Measurements from ENCODE around the gene GORAB.

The GORAB gene

GRCh38 chr1:170558731-170559130 is 26.8 kb downstream of the GORAB start:
- Histone ChIP-seq H3K4me1 (peaks cover 8% of the 10 kb centered on the region; the same call in 1 of the 2 replicates), H3K36me3 (no peaks in the 10 kb centered on the region), H3K9me3 (no peaks in the 10 kb centered on the region), H3K27me3 (no peaks in the 10 kb centered on the region), H3K4me3 (ENCODE audit: low read depth, low read length) (no peak overlapping the region)
- TF ChIP-seq CTCF (IDR thresholded peaks at IDR 0.05; ENCODE audit: low read depth, low read length), result no peak
- no peak for DNase-seq

GRCh38 chr1:170559166-170559565 is 27.2 kb downstream of the GORAB start:
- Histone ChIP-seq H3K4me1 (peaks cover 8% of the 10 kb centered on the region; the same call in 1 of the 2 replicates), H3K9me3 (no peaks in the 10 kb centered on the region), H3K4me3 (ENCODE audit: low read depth, low read length) (no peak overlapping the region), H3K27me3 (no peaks in the 10 kb centered on the region), H3K36me3 (no peaks in the 10 kb centered on the region)
- no peak for TF ChIP-seq CTCF (IDR thresholded peaks at IDR 0.05; ENCODE audit: low read depth, low read length)
- no peak for DNase-seq

GRCh38 chr1:170560681-170561285 is 28.8 kb downstream of the GORAB start:
- H3K27me3 ChIP-seq, result no peaks in the 10 kb centered on the region
- H3K4me3 ChIP-seq (ENCODE audit: low read depth, low read length), result no peak overlapping the region
- H3K4me1 ChIP-seq, result peaks cover 8% of the 10 kb centered on the region; the same call in 1 of the 2 replicates
- H3K36me3 ChIP-seq, result no peaks in the 10 kb centered on the region
- TF ChIP-seq CTCF (IDR thresholded peaks at IDR 0.05; ENCODE audit: low read depth, low read length), result no peak
- H3K9me3 ChIP-seq, result no peaks in the 10 kb centered on the region
- DNase-seq, result no peak

GRCh38 chr1:170562646-170563338 is 30.8 kb downstream of the GORAB start:
- TF ChIP-seq CTCF (IDR thresholded peaks at IDR 0.05; ENCODE audit: low read depth, low read length), result no peak
- DNase-seq, result peak; percentile 24
- H3K36me3 ChIP-seq, result no peaks in the 10 kb centered on the region
- H3K27me3 ChIP-seq, result no peaks in the 10 kb centered on the region
- peaks cover 8% of the 10 kb centered on the region; the same call in 1 of the 2 replicates for H3K4me1 ChIP-seq
- no peak overlapping the region; the same call in 1 of the 2 replicates for H3K4me3 ChIP-seq (ENCODE audit: low read depth, low read length)
- no peaks in the 10 kb centered on the region for H3K9me3 ChIP-seq

- Histone ChIP-seq H3K9me3 (no peaks in the 10 kb centered on the region), H3K27me3 (peaks cover 11% of the 10 kb centered on the region), H3K4me1 (peaks cover 8% of the 10 kb centered on the region; the same call in 1 of the 2 replicates), H3K36me3 (no peaks in the 10 kb centered on the region), H3K4me3 (ENCODE audit: low read depth, low read length) (no peak overlapping the region)
- no peak for TF ChIP-seq CTCF (IDR thresholded peaks at IDR 0.05; ENCODE audit: low read depth, low read length)
- DNase-seq, result no peak
Observed at GRCh38 chr1:170567214-170567613, 35.2 kb downstream of the GORAB start.

GRCh38 chr1:170568197-170568596 is 36.2 kb downstream of the GORAB start:
- DNase-seq, result no peak
- no peak for TF ChIP-seq CTCF (IDR thresholded peaks at IDR 0.05; ENCODE audit: low read depth, low read length)
- no peak overlapping the region for H3K4me3 ChIP-seq (ENCODE audit: low read depth, low read length)
- no peaks in the 10 kb centered on the region for H3K9me3 ChIP-seq
- H3K4me1 ChIP-seq, result peaks cover 1% of the 10 kb centered on the region; the same call in 1 of the 2 replicates
- H3K36me3 ChIP-seq, result no peaks in the 10 kb centered on the region
- H3K27me3 ChIP-seq, result peaks cover 11% of the 10 kb centered on the region
